Suprapubic skin (tissue), 4 donors: ENCODE data around the gene ABCB11.

Experiments
- POLR2A ChIP-seq, 2 donors: fragments of 450-650 bp; IDR thresholded peaks; one replicate each; pipeline ENCODE4 v1.6.1; 2017; ENCODE audit warnings: antibody characterized with exemption in 2 of 2, mild to moderate bottlenecking in 2 of 2, moderate library complexity in 2 of 2
- POLR2AphosphoS5 ChIP-seq, 3 donors: sonication (generic); formaldehyde crosslinking; IDR thresholded peaks; one replicate each; pipeline ENCODE4 v1.6.1; 2017; ENCODE audit warnings: antibody characterized with exemption in 3 of 3
- TF ChIP-seq, protein P1 (sequence below), 2 donors: fragments of 200-600 bp in 1 of 2; fragments of 450-650 bp in 1 of 2; sonication (generic) in 1 of 2; IDR thresholded peaks; one replicate each; pipeline ENCODE4 v1.5.1; 2016 to 2019; ENCODE audit warnings: antibody characterized with exemption in 2 of 2, mild to moderate bottlenecking in 1 of 2, moderate library complexity in 1 of 2

DNA sequence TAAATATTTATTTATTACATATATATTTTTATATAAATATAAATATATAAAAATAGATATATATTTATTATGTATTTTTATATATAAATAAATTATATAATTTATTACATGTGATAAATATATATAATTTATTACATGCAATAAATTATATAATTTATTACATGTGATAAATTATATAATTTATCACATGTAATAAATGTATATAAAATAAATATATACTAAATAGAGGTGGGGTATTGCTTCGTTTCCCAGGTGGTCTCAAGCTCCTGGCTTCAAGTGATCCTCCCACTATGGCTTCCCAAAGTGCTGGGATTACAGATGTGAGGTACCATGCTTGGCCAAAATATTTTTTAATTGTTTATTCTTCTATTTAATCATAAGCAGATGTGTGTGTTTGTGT, 133.7 kb downstream of the ABCB11 start:
- no peak for TF ChIP-seq POLR2A (IDR thresholded peaks at IDR 0.05)
- no peak for TF ChIP-seq POLR2AphosphoS5 (IDR thresholded peaks at IDR 0.05)
- TF ChIP-seq, protein P1, sequence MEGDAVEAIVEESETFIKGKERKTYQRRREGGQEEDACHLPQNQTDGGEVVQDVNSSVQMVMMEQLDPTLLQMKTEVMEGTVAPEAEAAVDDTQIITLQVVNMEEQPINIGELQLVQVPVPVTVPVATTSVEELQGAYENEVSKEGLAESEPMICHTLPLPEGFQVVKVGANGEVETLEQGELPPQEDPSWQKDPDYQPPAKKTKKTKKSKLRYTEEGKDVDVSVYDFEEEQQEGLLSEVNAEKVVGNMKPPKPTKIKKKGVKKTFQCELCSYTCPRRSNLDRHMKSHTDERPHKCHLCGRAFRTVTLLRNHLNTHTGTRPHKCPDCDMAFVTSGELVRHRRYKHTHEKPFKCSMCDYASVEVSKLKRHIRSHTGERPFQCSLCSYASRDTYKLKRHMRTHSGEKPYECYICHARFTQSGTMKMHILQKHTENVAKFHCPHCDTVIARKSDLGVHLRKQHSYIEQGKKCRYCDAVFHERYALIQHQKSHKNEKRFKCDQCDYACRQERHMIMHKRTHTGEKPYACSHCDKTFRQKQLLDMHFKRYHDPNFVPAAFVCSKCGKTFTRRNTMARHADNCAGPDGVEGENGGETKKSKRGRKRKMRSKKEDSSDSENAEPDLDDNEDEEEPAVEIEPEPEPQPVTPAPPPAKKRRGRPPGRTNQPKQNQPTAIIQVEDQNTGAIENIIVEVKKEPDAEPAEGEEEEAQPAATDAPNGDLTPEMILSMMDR (IDR thresholded peaks at IDR 0.05): no peak
